Uterus (tissue), 4 donors: ENCODE data around the gene TOP1. TPM values are rescaled to one million over a fixed set of nuclear protein-coding genes. Genes with fewer than 3 reads are reported as not detected.

Experiments used
- DNase-seq, 2 donors: peaks; one replicate each; pipeline ENCODE4 v3.0.0-alpha.2; 2019 to 2020
- H3K27ac ChIP-seq, 2 donors: fragments of 200-600 bp; sonication (generic); 1 replicate in 1 of 2; 2 replicates in 1 of 2; pipeline ENCODE4 v1.5.1; 2016 to 2018
- H3K27me3 ChIP-seq, 2 donors: fragments of 200-600 bp; sonication (generic); one replicate each; pipeline ENCODE4 v1.5.1; 2018 to 2019; ENCODE audit warnings: control low read depth in 1 of 2
- H3K36me3 ChIP-seq, 2 donors: fragments of 200-600 bp; sonication (generic); one replicate each; pipeline ENCODE4 v1.5.1; 2019; ENCODE audit warnings: control low read depth in 1 of 2
- H3K4me1 ChIP-seq, 2 donors: fragments of 200-600 bp; sonication (generic); one replicate each; pipeline ENCODE4 v1.5.1; 2018 to 2019; ENCODE audit warnings: control low read depth in 1 of 2
- H3K4me3 ChIP-seq, 2 donors: fragments of 200-600 bp; sonication (generic); 1 replicate in 1 of 2; 2 replicates in 1 of 2; pipeline ENCODE4 v1.5.1; 2018 to 2019; ENCODE audit warnings: mild to moderate bottlenecking in 1 of 2
- H3K9me3 ChIP-seq, 2 donors: fragments of 200-600 bp; sonication (generic); one replicate each; pipeline ENCODE4 v1.5.1; 2019; ENCODE audit warnings: control low read depth in 1 of 2
- POLR2A ChIP-seq, 2 donors: fragments of 450-650 bp; IDR thresholded peaks; one replicate each; pipeline ENCODE4 v1.6.1; 2016; ENCODE audit warnings: antibody characterized with exemption in 2 of 2, mild to moderate bottlenecking in 1 of 2, moderate library complexity in 1 of 2
- intact Hi-C: fragments of 100-400 bp; cut with DNase I; formaldehyde crosslinking; loops from one replicate; pipeline ENCODE4 v1.15.1; 2023; ENCODE audit warnings: low total_unique reads
- total RNA-seq, 4 donors: library from RNA; depleted of rRNA in 3 of 4; stranded (reverse); fragments of >200 nt in 3 of 4; gene quantifications; one replicate each; pipeline versions ENCODE4 v1.1.0 to v1.2.4, GENCODE V29; 2014 to 2023
- TF ChIP-seq, protein P1 (sequence below), 4 experiments: fragments of 200-600 bp in 2 of 4; fragments of 450-650 bp in 2 of 4; sonication (generic) in 2 of 4; IDR thresholded peaks; one replicate each; pipeline ENCODE4 v1.5.1; 2016 to 2019; ENCODE audit warnings: antibody characterized with exemption in 4 of 4, mild to moderate bottlenecking in 2 of 4, moderate library complexity in 1 of 4
- donor health status: DM: yes; HTN: yes; CAD: no.

Gene TOP1
- total RNA-seq, 4 donors from 2014 or later, result 20.5 to 47.1 (median 35.4) TPM

DNA sequence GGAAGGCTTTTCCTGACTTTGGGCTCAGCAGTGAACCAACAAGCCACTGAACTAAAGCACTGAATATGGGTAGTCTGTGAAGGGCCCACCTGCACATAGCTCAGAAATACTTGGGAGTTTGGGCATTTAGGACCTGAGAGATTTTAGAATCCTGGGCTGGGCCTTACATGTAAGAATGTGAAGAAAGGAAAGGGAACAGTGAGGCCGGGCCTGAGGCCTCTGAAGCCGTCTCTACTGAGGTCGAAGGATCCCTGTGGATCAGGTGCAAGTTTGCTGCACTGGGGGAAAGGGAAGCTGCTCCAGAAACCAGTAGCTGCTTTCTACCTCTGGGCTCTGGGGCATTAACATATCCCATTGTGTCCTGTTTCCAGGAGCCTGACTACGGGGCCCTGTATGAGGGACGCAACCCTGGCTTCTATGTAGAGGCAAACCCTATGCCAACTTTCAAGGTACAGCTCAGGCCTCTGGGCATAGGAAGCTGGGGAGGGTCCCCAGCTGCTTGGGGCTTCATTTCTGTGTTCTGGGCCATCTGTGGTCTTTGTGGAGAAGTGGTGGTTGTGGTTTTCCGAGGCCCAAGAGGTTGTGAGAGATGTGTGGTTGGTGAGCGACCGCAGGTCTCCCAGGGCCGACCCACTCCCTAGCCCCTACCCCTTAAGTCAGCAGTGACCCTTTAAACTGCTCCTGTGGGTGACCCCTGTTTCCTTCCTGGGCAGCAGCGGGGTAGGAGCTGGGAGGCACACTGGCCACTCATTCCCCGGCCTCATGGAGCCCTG is 139.0 kb downstream of the TOP1 start:
- DNase-seq, result no peak
- H3K4me1 ChIP-seq, result peaks cover 0 to 1% of the 10 kb centered on the region in 2 donors
- no peaks in the 10 kb centered on the region for H3K9me3 ChIP-seq
- intact Hi-C loops, result no loop called here
- H3K36me3 ChIP-seq, result no peaks in the 10 kb centered on the region
- no peak overlapping the region for H3K27ac ChIP-seq
- no peaks in the 10 kb centered on the region for H3K27me3 ChIP-seq
- TF ChIP-seq, protein P1, sequence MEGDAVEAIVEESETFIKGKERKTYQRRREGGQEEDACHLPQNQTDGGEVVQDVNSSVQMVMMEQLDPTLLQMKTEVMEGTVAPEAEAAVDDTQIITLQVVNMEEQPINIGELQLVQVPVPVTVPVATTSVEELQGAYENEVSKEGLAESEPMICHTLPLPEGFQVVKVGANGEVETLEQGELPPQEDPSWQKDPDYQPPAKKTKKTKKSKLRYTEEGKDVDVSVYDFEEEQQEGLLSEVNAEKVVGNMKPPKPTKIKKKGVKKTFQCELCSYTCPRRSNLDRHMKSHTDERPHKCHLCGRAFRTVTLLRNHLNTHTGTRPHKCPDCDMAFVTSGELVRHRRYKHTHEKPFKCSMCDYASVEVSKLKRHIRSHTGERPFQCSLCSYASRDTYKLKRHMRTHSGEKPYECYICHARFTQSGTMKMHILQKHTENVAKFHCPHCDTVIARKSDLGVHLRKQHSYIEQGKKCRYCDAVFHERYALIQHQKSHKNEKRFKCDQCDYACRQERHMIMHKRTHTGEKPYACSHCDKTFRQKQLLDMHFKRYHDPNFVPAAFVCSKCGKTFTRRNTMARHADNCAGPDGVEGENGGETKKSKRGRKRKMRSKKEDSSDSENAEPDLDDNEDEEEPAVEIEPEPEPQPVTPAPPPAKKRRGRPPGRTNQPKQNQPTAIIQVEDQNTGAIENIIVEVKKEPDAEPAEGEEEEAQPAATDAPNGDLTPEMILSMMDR (IDR thresholded peaks at IDR 0.05), result no peak
- no peak for TF ChIP-seq POLR2A (IDR thresholded peaks at IDR 0.05)
- no peak overlapping the region for H3K4me3 ChIP-seq

DNA sequence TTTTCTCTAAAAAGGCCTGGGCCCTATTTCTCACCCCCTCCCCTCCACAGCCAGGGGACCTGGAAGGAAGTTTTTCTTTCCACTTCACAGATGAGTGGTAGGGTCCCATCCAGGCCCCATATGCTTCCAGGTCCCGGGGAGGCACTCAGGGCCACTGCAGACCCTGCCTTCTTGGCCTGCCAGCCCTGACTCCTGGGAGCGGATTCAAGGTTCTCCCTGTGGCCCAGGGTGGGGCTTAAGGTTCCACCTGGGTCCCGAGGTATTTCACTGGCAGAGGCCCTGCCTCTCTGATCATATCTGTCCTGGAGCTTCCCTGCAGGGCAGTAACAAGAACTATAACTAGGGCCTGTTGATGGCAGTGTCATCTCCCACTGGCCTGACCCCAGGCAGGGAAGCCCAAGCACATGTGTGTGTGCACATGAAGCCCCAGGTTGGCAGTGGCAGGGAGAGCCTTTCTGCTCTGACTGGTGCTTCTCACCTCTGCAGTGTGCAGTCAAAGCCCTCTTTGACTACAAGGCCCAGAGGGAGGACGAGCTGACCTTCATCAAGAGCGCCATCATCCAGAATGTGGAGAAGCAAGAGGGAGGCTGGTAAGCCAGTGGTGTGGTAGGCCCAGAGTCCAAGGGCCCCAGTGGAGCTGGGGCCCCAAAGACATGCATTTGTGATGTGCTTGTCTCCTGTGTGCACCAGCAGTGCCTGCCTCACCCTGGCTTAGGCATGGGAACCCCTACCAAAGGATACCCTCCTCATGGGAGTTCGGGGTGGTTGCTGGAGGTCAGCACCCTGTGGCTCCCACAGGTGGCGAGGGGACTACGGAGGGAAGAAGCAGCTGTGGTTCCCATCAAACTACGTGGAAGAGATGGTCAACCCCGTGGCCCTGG is 139.9 kb downstream of the TOP1 start:
- Histone ChIP-seq H3K9me3 (no peaks in the 10 kb centered on the region), H3K36me3 (no peaks in the 10 kb centered on the region), H3K4me3 (no peak overlapping the region), H3K27me3 (no peaks in the 10 kb centered on the region), H3K4me1 (peaks cover 0 to 6% of the 10 kb centered on the region in 2 donors), H3K27ac (no peak overlapping the region)
- peak in 1 of 2 donors; percentile 9 for DNase-seq
- TF ChIP-seq, protein P1 (IDR thresholded peaks at IDR 0.05), result no peak
- TF ChIP-seq POLR2A (IDR thresholded peaks at IDR 0.05), result no peak
- intact Hi-C loops, result no loop called here

DNA sequence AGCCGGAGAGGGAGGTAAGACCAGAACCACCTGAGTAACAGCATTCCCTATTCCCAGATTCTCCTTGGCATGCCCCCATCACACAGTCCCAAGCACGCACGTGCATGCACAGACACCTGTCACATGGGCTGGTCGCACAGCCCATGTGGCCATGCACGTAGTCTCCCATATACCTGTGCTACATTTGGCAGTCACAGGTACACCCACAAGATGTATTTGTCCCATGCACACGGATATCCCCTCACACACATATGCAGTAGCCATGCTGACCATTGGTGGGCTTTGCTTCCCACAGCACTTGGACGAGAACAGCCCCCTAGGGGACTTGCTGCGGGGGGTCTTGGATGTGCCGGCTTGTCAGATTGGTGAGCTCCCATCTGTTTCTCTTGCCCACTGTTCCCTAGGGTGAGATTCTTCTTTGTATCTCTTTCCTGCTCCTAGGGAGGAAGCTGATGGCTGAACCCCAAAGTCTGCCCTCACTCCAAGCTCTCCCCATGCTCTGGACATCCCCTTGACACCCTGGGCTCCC is 140.6 kb downstream of the TOP1 start:
- Histone ChIP-seq H3K27ac (peak overlapping the region in 1 of 2 donors; percentile 7), H3K4me3 (no peak overlapping the region), H3K4me1 (peaks cover 0 to 6% of the 10 kb centered on the region in 2 donors), H3K27me3 (no peaks in the 10 kb centered on the region), H3K36me3 (no peaks in the 10 kb centered on the region), H3K9me3 (no peaks in the 10 kb centered on the region)
- DNase-seq, result peak; percentile 6 to 14
- no peak for TF ChIP-seq POLR2A (IDR thresholded peaks at IDR 0.05)
- TF ChIP-seq, protein P1 (IDR thresholded peaks at IDR 0.05), result no peak
- intact Hi-C loops, result no loop called here

DNA sequence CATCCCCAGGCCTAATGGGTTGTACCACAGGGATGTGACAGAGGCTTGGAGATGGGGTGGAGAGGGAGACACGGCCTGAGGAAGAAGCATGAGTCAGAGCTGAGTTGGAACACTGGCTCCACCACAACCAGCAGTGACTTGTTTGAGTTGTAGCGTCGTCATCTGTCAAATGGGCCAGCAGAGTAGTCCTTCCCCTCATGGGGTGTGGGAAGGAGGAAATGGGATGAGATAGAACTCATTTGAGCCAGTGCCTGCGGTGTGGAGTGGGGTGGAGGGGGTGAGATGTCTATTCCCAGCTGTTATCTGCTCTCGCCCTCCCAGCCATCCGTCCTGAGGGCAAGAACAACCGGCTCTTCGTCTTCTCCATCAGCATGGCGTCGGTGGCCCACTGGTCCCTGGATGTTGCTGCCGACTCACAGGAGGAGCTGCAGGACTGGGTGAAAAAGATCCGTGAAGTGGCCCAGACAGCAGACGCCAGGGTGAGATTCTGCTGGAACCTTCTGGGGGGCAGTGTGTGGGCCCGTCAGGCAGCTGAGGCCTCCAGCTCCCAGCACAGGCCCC is 141.2 kb downstream of the TOP1 start:
- H3K36me3 ChIP-seq, result no peaks in the 10 kb centered on the region
- H3K4me3 ChIP-seq, result no peak overlapping the region
- no peaks in the 10 kb centered on the region for H3K27me3 ChIP-seq
- H3K27ac ChIP-seq, result peak overlapping the region; percentile 7 to 71
- H3K9me3 ChIP-seq, result no peaks in the 10 kb centered on the region
- H3K4me1 ChIP-seq, result peaks cover 0 to 6% of the 10 kb centered on the region in 2 donors
- intact Hi-C loops, result loop anchor here (5.0 kb wide), 1 partner anchor 62 kb away; no protein-coding TSS in a partner anchor
- TF ChIP-seq, protein P1 (IDR thresholded peaks at IDR 0.05), result no peak
- TF ChIP-seq POLR2A (IDR thresholded peaks at IDR 0.05), result no peak
- DNase-seq, result peak; percentile 12 to 13
